Keratinocyte (primary cell): ENCODE data around the gene PSMC1. TPM values are rescaled to one million over a fixed set of nuclear protein-coding genes. Genes with fewer than 3 reads are reported as not detected.

ENCODE experiments used
- DNase-seq: peaks from one replicate; pipeline ENCODE4 v3.0.0-alpha.2; 2011; ENCODE audit warnings: low read depth, missing footprints, low spot score
- FAIRE-seq: peaks from 2 replicates; lab custom pipeline; 2011; peaks lifted over from hg19 to GRCh38; lab: Jason Lieb, UNC
- H2AFZ ChIP-seq: 2 replicates; pipeline ENCODE4 v1.6.0; 2012; ENCODE audit warnings: low read length, control low read depth, inconsistent platforms; ENCODE audit not compliant: control insufficient read depth
- H3K27ac ChIP-seq: 2 replicates; pipeline ENCODE4 v1.5.1; 2011; ENCODE audit warnings: low read length; ENCODE audit not compliant: control insufficient read depth, insufficient read depth
- H3K27me3 ChIP-seq: 3 replicates; pipeline ENCODE4 v1.6.0; 2011; ENCODE audit warnings: low read length; ENCODE audit not compliant: control insufficient read depth, insufficient read depth; ENCODE audit errors: extremely low read depth
- H3K36me3 ChIP-seq, 2 experiments: 2 replicates in 1 of 2; 3 replicates in 1 of 2; pipeline ENCODE4 v1.5.1; 2011; ENCODE audit warnings: low read length in 2 of 2, mild to moderate bottlenecking in 1 of 2; ENCODE audit not compliant: control insufficient read depth in 2 of 2, insufficient read depth in 2 of 2; ENCODE audit errors: extremely low read depth in 1 of 2
- H3K4me1 ChIP-seq: 3 replicates; pipeline ENCODE4 v1.5.1; 2011; ENCODE audit warnings: low read length; ENCODE audit not compliant: control insufficient read depth, insufficient read depth; ENCODE audit errors: extremely low read depth
- H3K4me2 ChIP-seq: 3 replicates; pipeline ENCODE4 v1.6.0; 2011; ENCODE audit warnings: low read depth, low read length; ENCODE audit not compliant: control insufficient read depth, insufficient read depth; ENCODE audit errors: extremely low read depth
- H3K4me3 ChIP-seq, 3 experiments: fragments of 200-600 bp in 1 of 3; sonication (generic) in 1 of 3; 2 replicates in 2 of 3; 3 replicates in 1 of 3; pipeline ENCODE4 v1.5.1; 2011 to 2016; ENCODE audit warnings: low read length in 3 of 3, mild to moderate bottlenecking in 3 of 3, control low read depth in 2 of 3, inconsistent platforms in 1 of 3, low read depth in 1 of 3, mixed read lengths in 1 of 3, mixed run types in 1 of 3, moderate library complexity in 1 of 3; ENCODE audit not compliant: control insufficient read depth in 2 of 3, insufficient read depth in 2 of 3; ENCODE audit errors: extremely low read depth in 1 of 3
- H3K79me2 ChIP-seq: 2 replicates; pipeline ENCODE4 v1.6.0; 2012; ENCODE audit warnings: low read length; ENCODE audit not compliant: control insufficient read depth, insufficient read depth
- H3K9ac ChIP-seq: 3 replicates; pipeline ENCODE4 v1.6.0; 2011; ENCODE audit warnings: low read length; ENCODE audit not compliant: control insufficient read depth, insufficient read depth; ENCODE audit errors: extremely low read depth
- H3K9me1 ChIP-seq: 3 replicates; pipeline ENCODE4 v1.6.0; 2011; ENCODE audit warnings: low read length; ENCODE audit not compliant: control insufficient read depth, insufficient read depth; ENCODE audit errors: extremely low read depth
- H3K9me3 ChIP-seq: 2 replicates; pipeline ENCODE4 v1.5.1; 2012; ENCODE audit warnings: low read depth, low read length; ENCODE audit not compliant: control insufficient read depth
- H4K20me1 ChIP-seq: 3 replicates; pipeline ENCODE4 v1.6.0; 2011; ENCODE audit warnings: low read length; ENCODE audit not compliant: control insufficient read depth, insufficient read depth; ENCODE audit errors: extremely low read depth
- CTCF ChIP-seq, 3 experiments: IDR thresholded peaks in 1 of 3; conservative IDR thresholded peaks in 1 of 3; optimal IDR thresholded peaks in 1 of 3; 2 replicates in 2 of 3; 3 replicates in 1 of 3; pipeline versions ENCODE3 to v1.5.1; 2011; ENCODE audit warnings: low read length in 3 of 3, mild to moderate bottlenecking in 3 of 3, moderate library complexity in 2 of 3, control low read depth in 1 of 3, inconsistent platforms in 1 of 3; ENCODE audit not compliant: insufficient read depth in 2 of 3; ENCODE audit errors: extremely low read depth in 1 of 3
- EZH2 ChIP-seq: IDR thresholded peaks from one replicate; pipeline ENCODE4 v1.6.1; 2012; ENCODE audit warnings: inconsistent platforms, mild to moderate bottlenecking, low read length, moderate library complexity
- dilution Hi-C: fragments of 300-500 bp; cut with MboI; formaldehyde crosslinking; loops from one replicate; pipeline ENCODE4 v1.7.0; 2020; ENCODE audit warnings: low sequenced_read_pairs; ENCODE audit not compliant: extremely low pct_ligation_motif_present
- polyA plus RNA-seq, 5 experiments: library from polyadenylated mRNA; depleted of rRNA in 3 of 5; stranded (reverse) in 3 of 5; stranded (forward) in 1 of 5; unstranded in 1 of 5; fragments of >200 nt; gene quantifications; 1 replicate in 1 of 5; 2 replicates in 3 of 5; 3 replicates in 1 of 5; pipeline versions ENCODE4 v1.2.1 to v1.2.3, GENCODE V29; 2011 to 2012; ENCODE audit warnings: missing spikeins in 2 of 5, low read depth in 1 of 5, low replicate concordance in 1 of 5

Gene PSMC1
- polyA plus RNA-seq, 1 donor (not counting 4 experiments of a cell fraction or from before 2014, with no cell fraction given): 234 TPM

- H3K79me2 ChIP-seq: no peaks in the 10 kb centered on the region
- FAIRE-seq (no peak), DNase-seq (peak; percentile 9)
- peak; percentile 86 to 94 (median 87) for TF ChIP-seq CTCF (optimal IDR thresholded peaks at IDR 0.05 in 1 of 3, IDR thresholded peaks at IDR 0.05 in 1 of 3, conservative IDR thresholded peaks at IDR 0.05 in 1 of 3; ENCODE audit: extremely low read depth in 1 of 3, insufficient read depth in 2 of 3, low read length in 3 of 3)
- no peak for TF ChIP-seq EZH2
- no peaks in the 10 kb centered on the region for H3K27me3 ChIP-seq
- H3K4me3 ChIP-seq: no peak overlapping the region
- no peaks in the 10 kb centered on the region for H3K36me3 ChIP-seq
- no peak overlapping the region for H2AFZ ChIP-seq
- no peak overlapping the region for H3K9ac ChIP-seq
- H4K20me1 ChIP-seq: no peaks in the 10 kb centered on the region
- no peak overlapping the region for H3K27ac ChIP-seq
- dilution Hi-C loops: no loop called here
- no peaks in the 10 kb centered on the region for H3K4me1 ChIP-seq
- H3K9me1 ChIP-seq: no peaks in the 10 kb centered on the region
- H3K4me2 ChIP-seq: peak overlapping the region; percentile 6
- H3K9me3 ChIP-seq: peaks cover 2% of the 10 kb centered on the region
Measured at GRCh38 chr14:90235179-90235976, 21.0 kb upstream of the PSMC1 start.

- Histone ChIP-seq H3K4me2 (no peak overlapping the region), H2AFZ (no peak overlapping the region), H3K79me2 (no peaks in the 10 kb centered on the region), H3K27ac (no peak overlapping the region), H3K9me3 (peaks cover 2% of the 10 kb centered on the region), H3K9ac (no peak overlapping the region), H3K9me1 (no peaks in the 10 kb centered on the region), H4K20me1 (no peaks in the 10 kb centered on the region), H3K4me3 (no peak overlapping the region), H3K27me3 (no peaks in the 10 kb centered on the region), H3K36me3 (no peaks in the 10 kb centered on the region), H3K4me1 (no peaks in the 10 kb centered on the region)
- FAIRE-seq: no peak
- dilution Hi-C loops: no loop called here
- no peak for TF ChIP-seq CTCF (optimal IDR thresholded peaks at IDR 0.05 in 1 of 3, IDR thresholded peaks at IDR 0.05 in 1 of 3, conservative IDR thresholded peaks at IDR 0.05 in 1 of 3; ENCODE audit: extremely low read depth in 1 of 3, insufficient read depth in 2 of 3, low read length in 3 of 3)
- no peak for TF ChIP-seq EZH2
- DNase-seq: no peak
Measured at GRCh38 chr14:90239139-90239538, 17.2 kb upstream of the PSMC1 start.
